Liver (tissue), 9 donors: ENCODE measurements around the gene TRIM69. TPM values are rescaled to one million over a fixed set of nuclear protein-coding genes. Genes with fewer than 3 reads are reported as not detected.
"Not testable (repeated sequence)": the region's sequence is repeated elsewhere in the genome, so short reads cannot be mapped to it uniquely, and the experiment has no call there.

Experiments used
- DNase-seq: peaks from one replicate; pipeline ENCODE4 v3.0.0-alpha.2; 2017; ENCODE audit warnings: low spot score
- H3K27ac ChIP-seq, 2 donors: one replicate each; pipeline ENCODE4 v1.7.0; 2013; ENCODE audit warnings: inconsistent platforms in 2 of 2, low read length in 2 of 2, control low read depth in 1 of 2, low read depth in 1 of 2, mild to moderate bottlenecking in 1 of 2
- H3K27me3 ChIP-seq, 4 donors: one replicate each; pipeline versions ENCODE4 v1.6.1 to v1.7.0; 2013; ENCODE audit warnings: low read length in 3 of 4, inconsistent platforms in 1 of 4, mild to moderate bottlenecking in 1 of 4, moderate library complexity in 1 of 4; ENCODE audit not compliant: control insufficient read depth in 4 of 4, insufficient read depth in 4 of 4
- H3K36me3 ChIP-seq, 4 donors: one replicate each; pipeline versions ENCODE4 v1.6.1 to v1.7.0; 2013; ENCODE audit warnings: low read length in 3 of 4, mild to moderate bottlenecking in 3 of 4, low read depth in 1 of 4, moderate library complexity in 1 of 4; ENCODE audit not compliant: control insufficient read depth in 4 of 4, insufficient read depth in 3 of 4
- H3K4me1 ChIP-seq, 4 donors: one replicate each; pipeline versions ENCODE4 v1.6.1 to v1.7.0; 2013; ENCODE audit warnings: low read length in 3 of 4, mild to moderate bottlenecking in 3 of 4, moderate library complexity in 1 of 4; ENCODE audit not compliant: control insufficient read depth in 4 of 4, insufficient read depth in 4 of 4
- H3K4me3 ChIP-seq, 3 donors: one replicate each; pipeline versions ENCODE4 v1.6.1 to v1.7.0; 2013; ENCODE audit warnings: low read length in 3 of 3, control low read depth in 1 of 3, low read depth in 1 of 3, mild to moderate bottlenecking in 1 of 3
- H3K9ac ChIP-seq, 2 donors: one replicate each; pipeline ENCODE4 v1.7.0; 2013; ENCODE audit warnings: low read length in 2 of 2, mild to moderate bottlenecking in 2 of 2, moderate library complexity in 2 of 2, control low read depth in 1 of 2, low read depth in 1 of 2
- H3K9me3 ChIP-seq, 4 donors: one replicate each; pipeline versions ENCODE4 v1.6.1 to v1.7.0; 2013; ENCODE audit warnings: low read length in 3 of 4; ENCODE audit not compliant: control insufficient read depth in 4 of 4
- EGR1 ChIP-seq, 2 donors: IDR thresholded peaks; 2 replicates each; pipeline ENCODE4 v1.6.1; 2016 to 2018; ENCODE audit warnings: antibody characterized with exemption in 2 of 2, low read depth in 2 of 2
- FOXA1 ChIP-seq: IDR thresholded peaks from 2 replicates; pipeline ENCODE4 v1.6.1; 2016; ENCODE audit warnings: antibody characterized with exemption
- FOXA2 ChIP-seq: IDR thresholded peaks from 2 replicates; pipeline ENCODE4 v1.6.1; 2016; ENCODE audit warnings: antibody characterized with exemption
- HNF4G ChIP-seq: IDR thresholded peaks from 2 replicates; pipeline ENCODE4 v1.6.1; 2016; ENCODE audit warnings: antibody characterized with exemption
- JUND ChIP-seq, 2 donors: IDR thresholded peaks; 2 replicates each; pipeline ENCODE4 v1.6.1; 2016; ENCODE audit warnings: antibody characterized with exemption in 2 of 2
- RAD21 ChIP-seq, 2 donors: IDR thresholded peaks; 2 replicates each; pipeline ENCODE4 v1.6.1; 2016; ENCODE audit warnings: antibody characterized with exemption in 2 of 2, mild to moderate bottlenecking in 2 of 2
- RXRA ChIP-seq, 2 donors: IDR thresholded peaks; 2 replicates each; pipeline ENCODE4 v1.6.1; 2017 to 2018; ENCODE audit warnings: antibody characterized with exemption in 2 of 2, mild to moderate bottlenecking in 1 of 2
- SP1 ChIP-seq: IDR thresholded peaks from 2 replicates; pipeline ENCODE4 v1.6.1; 2018; ENCODE audit warnings: antibody characterized with exemption, mild to moderate bottlenecking
- TAF1 ChIP-seq: conservative IDR thresholded peaks from 2 replicates; pipeline ENCODE4 v1.6.1; 2016; ENCODE audit warnings: antibody characterized with exemption, mild to moderate bottlenecking
- YY1 ChIP-seq: IDR thresholded peaks from 2 replicates; pipeline ENCODE4 v1.6.1; 2016; ENCODE audit warnings: antibody characterized with exemption, mild to moderate bottlenecking
- ZBTB33 ChIP-seq: IDR thresholded peaks from 2 replicates; pipeline ENCODE4 v1.6.1; 2016; ENCODE audit warnings: antibody characterized with exemption
- WGBS: extraction: QIAGEN DNeasy Blood & Tissue Kit; methylation state at CpG from one replicate; pipeline ENCODE4 v1.1.7; 2013; 5-methylcytosine and 5-hydroxymethylcytosine counted together
- polyA plus RNA-seq, 2 donors: library from polyadenylated mRNA; stranded (reverse) in 1 of 2; unstranded in 1 of 2; fragments of 200-250 nt in 1 of 2; fragments of >200 nt in 1 of 2; fragmentation: Nextera tagmentation in 1 of 2; extraction: Ambion mirVana in 1 of 2; gene quantifications; one replicate each; pipeline versions ENCODE4 v1.2.1 to v1.2.3, GENCODE V29; 2013 to 2015
- total RNA-seq, 2 donors: library from RNA; depleted of rRNA; stranded (reverse); fragments of >200 nt; gene quantifications; one replicate each; pipeline ENCODE4 v1.2.3, GENCODE V29; 2014
- TF ChIP-seq, protein P1 (sequence below): IDR thresholded peaks from 2 replicates; pipeline ENCODE4 v1.6.1; 2016; ENCODE audit warnings: antibody characterized with exemption
- TF ChIP-seq, protein P2 (sequence below): IDR thresholded peaks from 2 replicates; pipeline ENCODE4 v1.6.1; 2016; ENCODE audit warnings: antibody characterized with exemption
- donor health status: healthy.
- donor health status: healthy.
- donor health status: healthy.
- donor health status: healthy.
- donor health status: healthy.

TRIM69 gene
- total and polyA plus RNA-seq, 4 donors: 3.6 to 10.0 (median 5.3) TPM

- Histone ChIP-seq H3K9ac (no peak overlapping the region), H3K27ac (no peak overlapping the region), H3K36me3 (peaks cover 11 to 43% (median 40%) of the 10 kb centered on the region in 4 donors), H3K4me3 (no peak overlapping the region), H3K4me1 (peaks cover 1 to 11% (median 4%) of the 10 kb centered on the region in 4 donors), H3K9me3 (no peaks in the 10 kb centered on the region), H3K27me3 (no peaks in the 10 kb centered on the region)
- WGBS: 92% methylated on average over 8 of the region's 8 CpGs
- DNase-seq: no peak
- TF ChIP-seq, protein P1, sequence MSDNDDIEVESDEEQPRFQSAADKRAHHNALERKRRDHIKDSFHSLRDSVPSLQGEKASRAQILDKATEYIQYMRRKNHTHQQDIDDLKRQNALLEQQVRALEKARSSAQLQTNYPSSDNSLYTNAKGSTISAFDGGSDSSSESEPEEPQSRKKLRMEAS: no peak
- TF ChIP-seq TAF1: no peak
Measured at GRCh38 chr15:44718927-44719292, 17.4 kb upstream of the TRIM69 start.

- H3K4me3 ChIP-seq: no peak overlapping the region
- 74% methylated on average over 4 of the region's 4 CpGs for WGBS
- no peak overlapping the region for H3K9ac ChIP-seq
- H3K9me3 ChIP-seq: no peaks in the 10 kb centered on the region
- TF ChIP-seq SP1 (no peak), JUND (IDR thresholded peaks at IDR 0.05) (no peak), FOXA2 (no peak), RXRA (IDR thresholded peaks at IDR 0.05) (no peak), EGR1 (IDR thresholded peaks at IDR 0.05; ENCODE audit: low read depth in 2 of 2) (no peak), FOXA1 (no peak), HNF4G (no peak), ZBTB33 (no peak), RAD21 (IDR thresholded peaks at IDR 0.05) (no peak), YY1 (no peak), TAF1 (no peak)
- TF ChIP-seq, protein P2, sequence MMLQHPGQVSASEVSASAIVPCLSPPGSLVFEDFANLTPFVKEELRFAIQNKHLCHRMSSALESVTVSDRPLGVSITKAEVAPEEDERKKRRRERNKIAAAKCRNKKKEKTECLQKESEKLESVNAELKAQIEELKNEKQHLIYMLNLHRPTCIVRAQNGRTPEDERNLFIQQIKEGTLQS: no peak
- TF ChIP-seq, protein P1: no peak
- peak overlapping the region in 1 of 2 donors; percentile 11 for H3K27ac ChIP-seq
- peaks cover 0 to 11% (median 3%) of the 10 kb centered on the region in 4 donors for H3K4me1 ChIP-seq
- H3K27me3 ChIP-seq: no peaks in the 10 kb centered on the region
- H3K36me3 ChIP-seq: peaks cover 11 to 43% (median 40%) of the 10 kb centered on the region in 4 donors
- no peak for DNase-seq
Measured at GRCh38 chr15:44719293-44719999, 16.9 kb upstream of the TRIM69 start.

DNA sequence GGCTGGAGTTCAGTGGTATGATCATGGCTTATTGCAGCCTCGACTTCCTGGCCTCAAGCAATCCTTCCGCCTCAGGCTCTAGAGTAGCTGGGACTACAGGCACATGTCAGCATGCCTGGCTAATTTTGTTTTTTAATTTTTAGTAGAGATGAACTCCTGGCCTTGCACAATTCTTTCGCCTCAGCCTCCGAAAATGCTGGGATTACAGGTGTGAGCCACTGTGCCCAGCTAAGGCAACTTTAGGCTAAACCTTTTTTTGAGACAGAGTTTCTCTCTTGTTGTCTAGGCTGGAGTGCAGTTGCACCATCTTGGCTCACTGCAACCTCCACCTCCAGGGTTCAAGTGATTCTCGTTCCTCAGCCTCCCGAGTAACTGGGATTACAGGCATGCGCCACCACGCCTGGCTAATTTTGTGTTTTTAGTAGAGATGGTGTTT is 16.3 kb upstream of the TRIM69 start:
- not testable (repeated sequence) for DNase-seq, H3K27ac ChIP-seq, H3K4me1 ChIP-seq, H3K4me3 ChIP-seq, H3K9me3 ChIP-seq, H3K27me3 ChIP-seq, H3K9ac ChIP-seq
- peaks cover 11 to 42% (median 40%) of the 10 kb centered on the region in 4 donors for H3K36me3 ChIP-seq
- 83% methylated on average over 8 of the region's 8 CpGs for WGBS
